ENCODE measurements around the gene HIGD1A.

DNA sequence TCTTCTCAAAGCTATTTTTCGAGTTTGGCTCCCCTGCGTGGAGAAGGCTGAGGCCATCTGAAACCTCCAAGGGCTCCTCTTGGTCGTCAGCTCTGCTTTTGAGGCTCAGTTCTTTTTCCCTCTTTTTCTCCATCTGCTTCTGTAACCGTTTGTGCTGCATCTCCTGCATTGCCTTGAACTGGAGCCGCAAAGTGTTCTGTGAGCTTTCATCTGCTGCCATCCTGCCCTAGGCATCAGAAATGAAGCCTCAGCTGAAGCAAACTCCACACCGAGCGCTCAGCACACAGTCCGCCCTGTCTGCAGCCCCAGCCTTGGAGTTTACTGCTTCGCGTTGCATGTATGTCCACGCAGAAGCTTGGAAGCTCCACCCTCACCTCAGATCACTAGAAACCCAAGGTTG is 46.2 kb downstream of the HIGD1A start:
- TF ChIP-seq SUZ12 (IDR thresholded peaks at IDR 0.05; ENCODE audit: low read length) (no peak), EZH2 (IDR thresholded peaks at IDR 0.05; ENCODE audit: low read depth, low read length, severe bottlenecking) (no peak), POLR2A (IDR thresholded peaks at IDR 0.05; ENCODE audit: control extremely low read depth in 1 of 2, low read depth in 2 of 2, low read length in 2 of 2) (no peak), BCL11A (IDR thresholded peaks at IDR 0.05; ENCODE audit: low read depth in 2 of 2, low read length in 2 of 2) (no peak), CTCF (IDR thresholded peaks at IDR 0.05; ENCODE audit: control extremely low read depth in 1 of 3, insufficient read depth in 1 of 3, low read depth in 1 of 3, low read length in 3 of 3) (no peak), ZNF274 (IDR thresholded peaks at IDR 0.05; ENCODE audit: borderline replicate concordance, extremely low read depth, low read length) (no peak), PHF8 (conservative IDR thresholded peaks at IDR 0.05; ENCODE audit: low read depth, low read length) (no peak), EP300 (IDR thresholded peaks at IDR 0.05; ENCODE audit: borderline replicate concordance in 1 of 2, low read depth in 2 of 2, low read length in 2 of 2) (no peak), FOSL1 (IDR thresholded peaks at IDR 0.05; ENCODE audit: insufficient read depth, low read depth, low read length) (no peak), CREB1 (IDR thresholded peaks at IDR 0.05) (no peak), POLR2AphosphoS5 (IDR thresholded peaks at IDR 0.05; ENCODE audit: low read depth, low read length) (no peak), TBP (IDR thresholded peaks at IDR 0.05; ENCODE audit: low read depth, low read length) (no peak), RAD21 (IDR thresholded peaks at IDR 0.05 in 1 of 2, conservative IDR thresholded peaks at IDR 0.05 in 1 of 2; ENCODE audit: low read depth in 2 of 2, low read length in 2 of 2) (no peak)

Data from H1 (cell line).